Stimulated activated CD8-positive, alpha-beta memory T cell treated with anti-CD3 and anti-CD28 coated beads, Interleukin-12 subunit alpha, Interleukin-12 subunit beta, amount 100 ng/mL, for 24 hours (primary cell): Measurements from ENCODE around the gene RNASEH2C.
"Not testable (repeated sequence)": the region's sequence is repeated elsewhere in the genome, so short reads cannot be mapped to it uniquely, and the experiment has no call there.

Experiments used
- DNase-seq: peaks from one replicate; pipeline ENCODE4 v3.0.0-alpha.2; 2020; ENCODE audit errors: extremely low read depth

RNASEH2C gene

DNA sequence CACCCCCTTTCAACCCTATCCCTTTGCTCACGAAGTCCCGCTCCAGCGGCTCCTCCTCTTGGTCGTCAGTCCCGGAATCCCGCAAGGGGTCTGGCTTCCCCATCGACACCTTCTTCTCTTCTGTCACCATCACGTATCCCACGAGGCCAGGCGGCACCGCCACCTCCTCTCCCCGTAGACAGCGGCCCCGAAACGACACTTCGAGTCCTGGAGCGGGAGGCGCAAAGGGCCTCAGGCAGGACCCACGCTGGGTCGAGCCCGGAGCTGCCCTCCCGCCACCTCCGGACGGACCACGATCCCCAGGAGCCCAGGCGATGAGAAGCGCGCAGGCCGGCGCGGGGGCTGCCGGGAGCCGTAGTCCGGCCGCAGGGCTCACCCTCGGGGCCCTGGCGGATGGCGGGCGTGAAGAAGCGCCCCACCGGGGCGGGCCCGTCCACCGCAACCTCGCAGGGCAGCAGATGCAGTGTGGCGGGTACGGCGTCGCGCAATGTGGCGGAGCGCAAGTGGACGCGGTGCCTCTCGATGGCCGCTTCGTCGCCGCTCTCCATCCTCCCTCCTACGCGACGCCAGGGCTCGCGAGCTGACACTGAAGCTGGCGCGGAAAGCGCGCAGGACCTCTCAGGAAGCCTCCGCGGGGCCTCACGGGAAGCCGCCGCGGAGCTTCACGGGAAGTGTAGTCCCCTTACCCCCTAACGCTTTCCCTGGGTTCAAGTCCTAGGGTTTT is at the start of gene RNASEH2C:
RNASEH2C (minus strand) TSS at position 588 of the 724 bp plus-strand sequence; CDS start at position 548, 40 bp downstream.
- peak; percentile 49 for DNase-seq

GRCh38 chr11:65767806-65768205 is 47.2 kb upstream of the RNASEH2C start:
- DNase-seq = not testable (repeated sequence)

GRCh38 chr11:65767406-65767805 is 46.8 kb upstream of the RNASEH2C start:
- no peak for DNase-seq

DNA sequence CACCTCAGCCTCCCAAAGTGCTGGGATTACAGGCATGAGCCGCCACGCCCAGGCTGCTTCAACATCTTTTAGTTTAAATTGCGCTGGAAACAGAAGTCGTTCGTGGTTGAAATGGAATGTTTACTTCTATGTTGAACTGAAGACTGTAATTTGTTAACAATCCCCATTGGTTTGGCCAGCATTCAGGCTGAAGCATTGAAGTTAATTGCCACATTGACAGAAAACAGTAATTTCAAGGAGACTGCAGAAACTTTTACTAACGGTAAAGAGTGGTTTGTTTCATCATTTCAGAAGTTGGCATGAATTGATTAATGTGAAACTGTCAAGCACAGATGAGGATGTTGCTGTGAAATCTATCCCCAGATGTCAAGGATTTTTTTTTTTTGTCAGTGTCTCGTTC is 45.9 kb upstream of the RNASEH2C start:
- DNase-seq = no peak

- no peak for DNase-seq
Observed at GRCh38 chr11:65764434-65764833, 43.8 kb upstream of the RNASEH2C start.

- not testable (repeated sequence) for DNase-seq
Observed at GRCh38 chr11:65762816-65763215, 42.2 kb upstream of the RNASEH2C start.

- DNase-seq = not testable (repeated sequence)
Observed at GRCh38 chr11:65762169-65762568, 41.6 kb upstream of the RNASEH2C start.

- no peak for DNase-seq
Observed at GRCh38 chr11:65745049-65745448, 24.5 kb upstream of the RNASEH2C start.

GRCh38 chr11:65744699-65745042 is 24.1 kb upstream of the RNASEH2C start:
- no peak for DNase-seq

GRCh38 chr11:65744026-65744698 is 23.6 kb upstream of the RNASEH2C start:
- DNase-seq = no peak

DNA sequence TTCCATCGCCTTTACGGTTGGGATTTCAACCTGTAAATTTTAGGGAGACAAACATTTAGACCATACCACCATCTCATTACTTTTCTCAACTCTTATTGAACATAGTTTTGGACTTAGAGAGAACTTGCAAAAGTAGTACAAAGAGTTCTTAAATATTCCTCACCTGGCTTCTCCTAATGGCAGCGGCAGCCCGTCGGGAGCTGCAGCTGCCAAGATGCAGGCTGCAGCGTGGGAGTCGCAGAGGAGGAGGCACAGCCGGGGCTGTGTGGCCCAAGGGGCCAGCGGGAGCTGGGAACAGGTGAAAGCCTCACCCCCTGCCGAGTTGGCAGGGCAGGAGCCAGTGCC is 23.1 kb upstream of the RNASEH2C start:
- DNase-seq = no peak

DNA sequence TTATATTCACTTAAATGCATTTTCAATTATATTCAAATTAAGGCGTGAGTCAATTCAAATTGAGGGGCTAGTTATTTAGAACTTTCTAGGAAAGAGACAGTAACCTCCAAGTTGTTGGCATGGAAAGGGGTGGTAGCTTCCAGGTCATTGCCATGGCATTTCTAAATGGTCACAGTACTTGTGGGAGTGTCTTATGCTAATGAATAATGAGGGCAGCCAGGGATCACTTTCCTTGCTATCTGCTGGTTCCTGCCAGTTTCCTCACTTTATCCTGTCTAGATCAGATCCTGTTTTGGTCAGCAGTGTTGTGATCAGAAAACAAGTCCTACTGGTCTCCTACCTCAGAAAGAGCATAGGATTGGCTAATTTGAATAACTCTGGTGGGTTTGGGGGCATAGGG is 21.8 kb upstream of the RNASEH2C start:
- no peak for DNase-seq

DNA sequence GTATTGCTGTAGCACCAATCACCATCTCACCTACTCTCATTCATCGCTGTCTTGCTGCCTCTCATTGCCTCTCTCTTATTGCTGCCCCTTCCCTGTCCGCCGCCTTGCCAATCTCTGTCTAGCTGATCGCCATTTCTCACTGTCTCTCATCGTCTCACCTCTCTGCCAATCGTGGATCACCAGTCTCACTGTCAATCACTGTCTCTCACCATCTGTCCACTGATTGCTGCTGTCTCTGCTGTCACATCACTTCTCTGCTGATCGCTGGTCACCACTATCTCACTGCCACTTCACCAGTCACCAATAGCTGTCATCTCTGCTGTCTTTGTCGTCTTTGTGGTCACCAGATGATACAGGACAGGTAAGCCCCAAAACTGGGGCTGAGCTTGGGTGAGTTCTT is 20.6 kb upstream of the RNASEH2C start:
- DNase-seq = no peak

DNA sequence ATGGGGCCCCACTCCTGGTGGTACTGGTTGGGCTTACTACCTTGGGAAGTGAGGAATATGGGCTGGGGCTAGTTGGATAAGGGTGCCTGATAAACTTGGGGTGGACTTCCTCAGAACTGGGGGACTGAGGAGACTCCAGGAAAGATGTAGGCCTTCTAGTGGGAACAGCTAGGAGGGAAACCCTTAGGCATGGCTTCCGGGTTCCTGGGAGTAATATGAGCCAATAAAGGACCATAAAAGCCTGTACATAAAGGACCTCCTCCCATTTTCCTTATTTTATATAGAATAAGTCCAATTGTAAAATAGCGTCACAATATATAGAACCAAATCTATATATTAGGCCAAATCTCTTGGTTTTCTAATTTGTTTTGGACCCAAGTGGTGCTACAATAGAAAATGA is 18.4 kb upstream of the RNASEH2C start:
- no peak for DNase-seq

GRCh38 chr11:65736810-65737209 is 16.2 kb upstream of the RNASEH2C start:
- no peak for DNase-seq

DNA sequence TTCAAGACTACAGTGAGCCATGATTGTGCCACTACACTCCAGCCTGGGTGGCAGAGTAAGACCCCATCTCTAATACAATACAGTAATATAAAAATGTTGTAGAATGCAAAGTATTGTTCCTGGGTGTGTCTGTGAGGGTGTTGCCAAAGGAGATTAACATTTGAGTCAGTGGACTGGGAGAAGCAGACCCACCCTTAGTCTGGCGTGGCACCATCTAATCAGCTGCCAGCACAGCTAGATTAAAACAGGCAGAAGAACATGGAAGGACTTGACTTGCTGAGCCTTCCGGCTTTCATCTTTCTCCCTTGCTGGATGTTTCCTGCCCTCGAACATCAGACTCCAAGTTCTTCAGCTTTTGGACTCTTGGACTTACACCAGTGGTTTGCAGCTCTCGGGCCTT is 14.5 kb upstream of the RNASEH2C start:
- not testable (repeated sequence) for DNase-seq

DNA sequence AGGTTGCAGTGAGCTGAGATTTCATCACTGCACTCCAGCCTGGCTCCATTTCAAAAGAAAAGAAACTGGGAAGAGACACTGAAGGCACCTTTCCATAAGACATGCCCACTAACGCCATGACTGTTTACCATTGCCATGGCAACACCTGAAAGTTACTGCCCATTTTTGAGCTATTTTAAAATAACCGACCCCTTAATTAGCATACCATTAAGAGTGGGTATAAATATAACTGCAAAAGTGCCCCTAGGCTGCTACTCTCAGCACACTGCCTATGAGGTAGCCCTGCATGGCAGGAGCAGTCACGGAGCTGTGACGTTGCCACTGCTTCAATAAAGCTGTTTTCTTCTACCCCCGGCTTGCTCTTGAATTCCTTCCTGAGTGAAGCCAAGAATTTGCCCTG is 9.9 kb upstream of the RNASEH2C start:
- DNase-seq = no peak

DNA sequence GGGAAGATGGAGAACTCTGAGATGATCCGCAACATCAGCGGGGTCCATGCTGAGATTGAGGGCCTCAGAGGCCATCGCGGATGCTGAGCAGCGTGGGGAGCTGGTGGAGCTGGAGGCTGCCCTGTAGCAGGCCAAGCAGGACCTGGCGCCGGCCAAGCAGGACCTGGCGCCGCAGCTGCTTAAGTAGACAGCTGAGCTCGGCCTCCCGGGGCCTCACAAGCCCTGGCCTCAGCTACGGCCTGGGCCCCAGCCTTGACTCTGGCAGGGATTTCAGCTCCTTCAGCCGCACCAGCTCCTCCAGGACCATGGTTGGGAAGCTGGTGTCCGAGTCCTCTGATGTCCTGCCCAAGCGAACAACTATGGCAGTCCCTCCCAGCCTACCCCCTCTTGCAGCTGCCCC is 7.3 kb upstream of the RNASEH2C start:
- DNase-seq = no peak

DNA sequence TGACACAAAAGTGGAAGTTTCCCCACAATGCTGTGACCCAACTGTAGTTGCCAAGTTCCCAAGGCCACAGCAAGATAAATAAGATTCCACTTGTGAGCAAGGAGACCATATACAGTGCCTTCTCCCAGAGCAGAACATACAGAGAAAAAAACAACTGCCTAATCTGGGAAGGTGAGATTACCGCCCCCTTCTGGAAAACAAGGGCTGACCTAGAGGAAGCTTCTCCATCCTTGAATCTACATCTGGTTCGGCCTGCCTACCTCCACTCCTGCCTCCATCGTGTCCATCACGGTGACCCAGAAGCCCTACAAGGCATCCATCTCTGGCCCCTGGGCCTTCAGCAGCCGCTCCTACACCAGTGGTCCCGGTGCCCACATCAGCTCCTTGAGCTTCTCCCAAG is 6.1 kb upstream of the RNASEH2C start:
- DNase-seq = no peak

- DNase-seq = no peak
Observed at GRCh38 chr11:65722261-65722660, 1.7 kb upstream of the RNASEH2C start.

- no peak for DNase-seq
Observed at GRCh38 chr11:65719871-65720210, 757 bp downstream of the RNASEH2C start.

- no peak for DNase-seq
Observed at GRCh38 chr11:65718964-65719492, 1.6 kb downstream of the RNASEH2C start.

- DNase-seq = no peak
Observed at GRCh38 chr11:65718531-65718930, 2.1 kb downstream of the RNASEH2C start.

GRCh38 chr11:65717906-65718305 is 2.7 kb downstream of the RNASEH2C start:
- no peak for DNase-seq
